ENCODE results near the gene FBN1. TPM values are rescaled to one million over a fixed set of nuclear protein-coding genes. Genes with fewer than 3 reads are reported as not detected.

FBN1 gene
- total RNA-seq, 1 donor from 2014 or later, result 54.0 TPM

GRCh38 chr15:48677821-48678220 lies 32.3 kb upstream of the FBN1 start:
- H3K27ac Mint-ChIP-seq (ENCODE audit: unreplicated experiment), result no peak overlapping the region
- H3K9me3 Mint-ChIP-seq (ENCODE audit: unreplicated experiment), result no peaks in the 10 kb centered on the region
- TF ChIP-seq CTCF (IDR thresholded peaks at IDR 0.05; ENCODE audit: unreplicated experiment), result no peak
- H3K36me3 Mint-ChIP-seq (ENCODE audit: low read depth, unreplicated experiment), result no peaks in the 10 kb centered on the region
- H3K4me3 Mint-ChIP-seq (ENCODE audit: unreplicated experiment), result no peak overlapping the region
- H3K4me1 Mint-ChIP-seq (ENCODE audit: unreplicated experiment), result no peaks in the 10 kb centered on the region
- DNase-seq (ENCODE audit: low spot score), result no peak
- H3K27me3 Mint-ChIP-seq (ENCODE audit: unreplicated experiment), result no peaks in the 10 kb centered on the region

GRCh38 chr15:48675436-48675835 lies 29.9 kb upstream of the FBN1 start:
- Mint-ChIP-seq H3K4me3 (ENCODE audit: unreplicated experiment) (no peak overlapping the region), H3K27ac (ENCODE audit: unreplicated experiment) (no peak overlapping the region), H3K27me3 (ENCODE audit: unreplicated experiment) (no peaks in the 10 kb centered on the region), H3K36me3 (ENCODE audit: low read depth, unreplicated experiment) (no peaks in the 10 kb centered on the region), H3K4me1 (ENCODE audit: unreplicated experiment) (no peaks in the 10 kb centered on the region), H3K9me3 (ENCODE audit: unreplicated experiment) (no peaks in the 10 kb centered on the region)
- no peak for TF ChIP-seq CTCF (IDR thresholded peaks at IDR 0.05; ENCODE audit: unreplicated experiment)
- DNase-seq (ENCODE audit: low spot score), result no peak

GRCh38 chr15:48674876-48675275 lies 29.4 kb upstream of the FBN1 start:
- no peak for TF ChIP-seq CTCF (IDR thresholded peaks at IDR 0.05; ENCODE audit: unreplicated experiment)
- H3K4me3 Mint-ChIP-seq (ENCODE audit: unreplicated experiment), result no peak overlapping the region
- no peaks in the 10 kb centered on the region for H3K36me3 Mint-ChIP-seq (ENCODE audit: low read depth, unreplicated experiment)
- no peaks in the 10 kb centered on the region for H3K27me3 Mint-ChIP-seq (ENCODE audit: unreplicated experiment)
- no peak overlapping the region for H3K27ac Mint-ChIP-seq (ENCODE audit: unreplicated experiment)
- H3K4me1 Mint-ChIP-seq (ENCODE audit: unreplicated experiment), result no peaks in the 10 kb centered on the region
- DNase-seq (ENCODE audit: low spot score), result no peak
- no peaks in the 10 kb centered on the region for H3K9me3 Mint-ChIP-seq (ENCODE audit: unreplicated experiment)

- TF ChIP-seq CTCF (IDR thresholded peaks at IDR 0.05; ENCODE audit: unreplicated experiment), result no peak
- Mint-ChIP-seq H3K9me3 (ENCODE audit: unreplicated experiment) (no peaks in the 10 kb centered on the region), H3K4me1 (ENCODE audit: unreplicated experiment) (no peaks in the 10 kb centered on the region), H3K27me3 (ENCODE audit: unreplicated experiment) (no peaks in the 10 kb centered on the region), H3K27ac (ENCODE audit: unreplicated experiment) (no peak overlapping the region), H3K4me3 (ENCODE audit: unreplicated experiment) (no peak overlapping the region), H3K36me3 (ENCODE audit: low read depth, unreplicated experiment) (no peaks in the 10 kb centered on the region)
- no peak for DNase-seq (ENCODE audit: low spot score)
Measured at GRCh38 chr15:48672206-48672605, 26.7 kb upstream of the FBN1 start.

- no peak for DNase-seq (ENCODE audit: low spot score)
- no peaks in the 10 kb centered on the region for H3K9me3 Mint-ChIP-seq (ENCODE audit: unreplicated experiment)
- H3K27me3 Mint-ChIP-seq (ENCODE audit: unreplicated experiment), result no peaks in the 10 kb centered on the region
- no peak overlapping the region for H3K4me3 Mint-ChIP-seq (ENCODE audit: unreplicated experiment)
- H3K27ac Mint-ChIP-seq (ENCODE audit: unreplicated experiment), result no peak overlapping the region
- TF ChIP-seq CTCF (IDR thresholded peaks at IDR 0.05; ENCODE audit: unreplicated experiment), result no peak
- no peaks in the 10 kb centered on the region for H3K36me3 Mint-ChIP-seq (ENCODE audit: low read depth, unreplicated experiment)
- H3K4me1 Mint-ChIP-seq (ENCODE audit: unreplicated experiment), result no peaks in the 10 kb centered on the region
Measured at GRCh38 chr15:48671103-48672022, 25.9 kb upstream of the FBN1 start.
